ENCODE data around the gene ZNF879. TPM values are rescaled to one million over a fixed set of nuclear protein-coding genes. Genes with fewer than 3 reads are reported as not detected.

ZNF879 gene
- total RNA-seq, 4 donors from 2014 or later, result 2.5 to 7.0 (median 3.7) TPM

DNA sequence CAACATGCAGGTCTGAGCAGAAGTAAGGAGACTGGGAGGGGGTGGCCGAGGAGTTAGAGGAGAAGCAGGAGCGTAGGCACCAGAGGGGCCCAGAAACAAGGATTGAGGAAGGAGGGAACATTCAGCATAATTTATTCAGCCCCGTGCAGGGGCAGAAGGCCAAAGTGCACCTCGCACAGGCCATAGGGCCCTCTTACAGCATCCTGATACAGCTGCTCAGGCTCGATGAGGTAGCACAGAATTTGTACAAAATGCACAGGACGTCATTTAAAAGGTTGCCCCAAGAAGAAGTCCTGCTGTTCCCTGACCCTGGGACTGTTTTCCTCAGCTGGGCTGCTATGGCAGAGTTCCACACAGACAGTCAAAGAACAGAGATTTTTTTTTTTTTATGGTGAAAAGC is 26.4 kb upstream of the ZNF879 start:
- intact Hi-C loops (cut with DNase I; ENCODE audit: low total_unique reads) (no loop called here), in situ Hi-C loops (cut with MboI; ENCODE audit: low sequenced_read_pairs in 4 of 4) (no loop called here)
- H3K9me3 ChIP-seq, result no peaks in the 10 kb centered on the region
- DNase-seq (no peak), ATAC-seq (no peak)
- no peaks in the 10 kb centered on the region for H3K36me3 ChIP-seq
- peaks cover 3 to 20% (median 12%) of the 10 kb centered on the region in 3 donors for H3K27me3 ChIP-seq
- no peak overlapping the region for H3K27ac ChIP-seq
- H3K4me3 ChIP-seq, result no peak overlapping the region
- H3K4me1 ChIP-seq, result no peaks in the 10 kb centered on the region
- TF ChIP-seq, protein P1, sequence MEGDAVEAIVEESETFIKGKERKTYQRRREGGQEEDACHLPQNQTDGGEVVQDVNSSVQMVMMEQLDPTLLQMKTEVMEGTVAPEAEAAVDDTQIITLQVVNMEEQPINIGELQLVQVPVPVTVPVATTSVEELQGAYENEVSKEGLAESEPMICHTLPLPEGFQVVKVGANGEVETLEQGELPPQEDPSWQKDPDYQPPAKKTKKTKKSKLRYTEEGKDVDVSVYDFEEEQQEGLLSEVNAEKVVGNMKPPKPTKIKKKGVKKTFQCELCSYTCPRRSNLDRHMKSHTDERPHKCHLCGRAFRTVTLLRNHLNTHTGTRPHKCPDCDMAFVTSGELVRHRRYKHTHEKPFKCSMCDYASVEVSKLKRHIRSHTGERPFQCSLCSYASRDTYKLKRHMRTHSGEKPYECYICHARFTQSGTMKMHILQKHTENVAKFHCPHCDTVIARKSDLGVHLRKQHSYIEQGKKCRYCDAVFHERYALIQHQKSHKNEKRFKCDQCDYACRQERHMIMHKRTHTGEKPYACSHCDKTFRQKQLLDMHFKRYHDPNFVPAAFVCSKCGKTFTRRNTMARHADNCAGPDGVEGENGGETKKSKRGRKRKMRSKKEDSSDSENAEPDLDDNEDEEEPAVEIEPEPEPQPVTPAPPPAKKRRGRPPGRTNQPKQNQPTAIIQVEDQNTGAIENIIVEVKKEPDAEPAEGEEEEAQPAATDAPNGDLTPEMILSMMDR (IDR thresholded peaks at IDR 0.05 in 4 of 5, conservative IDR thresholded peaks at IDR 0.05 in 1 of 5), result no peak
- TF ChIP-seq POLR2A (IDR thresholded peaks at IDR 0.05), result no peak

- no peaks in the 10 kb centered on the region for H3K36me3 ChIP-seq
- TF ChIP-seq, protein P1 (IDR thresholded peaks at IDR 0.05 in 4 of 5, conservative IDR thresholded peaks at IDR 0.05 in 1 of 5), result no peak
- DNase-seq (no peak), ATAC-seq (no peak)
- no peak overlapping the region for H3K4me3 ChIP-seq
- peaks cover 3 to 16% (median 12%) of the 10 kb centered on the region in 3 donors for H3K27me3 ChIP-seq
- H3K4me1 ChIP-seq, result no peaks in the 10 kb centered on the region
- H3K9me3 ChIP-seq, result no peaks in the 10 kb centered on the region
- intact Hi-C loops (cut with DNase I; ENCODE audit: low total_unique reads), result no loop called here
- in situ Hi-C loops (cut with MboI; ENCODE audit: low sequenced_read_pairs in 4 of 4), result no loop called here
- H3K27ac ChIP-seq, result no peak overlapping the region
These were observed 25.2 kb upstream of the ZNF879 start for GRCh38 chr5:178998441-178998840.

GRCh38 chr5:179006564-179006963 is 17.0 kb upstream of the ZNF879 start:
- in situ Hi-C loops (cut with MboI; ENCODE audit: low sequenced_read_pairs in 4 of 4) (no loop called here), intact Hi-C loops (cut with DNase I; ENCODE audit: low total_unique reads) (no loop called here)
- TF ChIP-seq, protein P1 (IDR thresholded peaks at IDR 0.05 in 4 of 5, conservative IDR thresholded peaks at IDR 0.05 in 1 of 5), result no peak
- TF ChIP-seq POLR2A (IDR thresholded peaks at IDR 0.05), result no peak
- no peak overlapping the region for H3K27ac ChIP-seq
- ATAC-seq, result no peak
- H3K4me3 ChIP-seq, result no peak overlapping the region
- no peak for DNase-seq
- peaks cover 0 to 2% (median 0%) of the 10 kb centered on the region in 3 donors for H3K27me3 ChIP-seq
- no peaks in the 10 kb centered on the region for H3K36me3 ChIP-seq
- H3K4me1 ChIP-seq, result no peaks in the 10 kb centered on the region
- H3K9me3 ChIP-seq, result no peaks in the 10 kb centered on the region

GRCh38 chr5:179008667-179009066 is 14.9 kb upstream of the ZNF879 start:
- Histone ChIP-seq H3K9me3 (no peaks in the 10 kb centered on the region), H3K27ac (no peak overlapping the region), H3K4me3 (no peak overlapping the region), H3K4me1 (no peaks in the 10 kb centered on the region), H3K27me3 (peaks cover 0 to 2% (median 0%) of the 10 kb centered on the region in 3 donors), H3K36me3 (no peaks in the 10 kb centered on the region)
- no peak for ATAC-seq
- in situ Hi-C loops (cut with MboI; ENCODE audit: low sequenced_read_pairs in 4 of 4), result no loop called here
- intact Hi-C loops (cut with DNase I; ENCODE audit: low total_unique reads), result no loop called here
- no peak for DNase-seq
- TF ChIP-seq, protein P1 (IDR thresholded peaks at IDR 0.05 in 4 of 5, conservative IDR thresholded peaks at IDR 0.05 in 1 of 5), result no peak
- no peak for TF ChIP-seq POLR2A (IDR thresholded peaks at IDR 0.05)

GRCh38 chr5:179033004-179033580 is 9.5 kb downstream of the ZNF879 start:
- no peaks in the 10 kb centered on the region for H3K4me1 ChIP-seq
- no peak for DNase-seq
- in situ Hi-C loops (cut with MboI; ENCODE audit: low sequenced_read_pairs in 4 of 4), result no loop called here
- H3K9me3 ChIP-seq, result peaks cover 19 to 79% (median 39%) of the 10 kb centered on the region in 3 donors
- TF ChIP-seq, protein P1 (IDR thresholded peaks at IDR 0.05 in 4 of 5, conservative IDR thresholded peaks at IDR 0.05 in 1 of 5), result no peak
- TF ChIP-seq POLR2A (IDR thresholded peaks at IDR 0.05), result no peak
- H3K27ac ChIP-seq, result no peak overlapping the region
- H3K4me3 ChIP-seq, result peak overlapping the region in 1 of 4 donors; percentile 40
- no peak for ATAC-seq
- no peaks in the 10 kb centered on the region for H3K27me3 ChIP-seq
- intact Hi-C loops (cut with DNase I; ENCODE audit: low total_unique reads), result no loop called here
- H3K36me3 ChIP-seq, result peaks cover 34 to 67% of the 10 kb centered on the region in 2 donors

Data from gastrocnemius medialis (tissue), 4 donors.